T-cell (primary cell): ENCODE data around the gene FBF1. TPM values are rescaled to one million over a fixed set of nuclear protein-coding genes. Genes with fewer than 3 reads are reported as not detected.

ENCODE experiments used
- ATAC-seq, 4 experiments: fragments of 200-7000 bp in 3 of 4; fragments of 150-1000 bp in 1 of 4; cut with Tn5 transposase; replicated peaks in 1 of 4; 1 replicate in 3 of 4; 2 replicates in 1 of 4; pipeline ENCODE4 v1.10.0; 2021; ENCODE audit warnings: moderate library complexity in 3 of 4, mild to moderate bottlenecking in 2 of 4, moderate number of reproducible peaks in 1 of 4
- CTCF ChIA-PET, 2 donors: fragments of 300-600 bp; sonication (Branson Sonifier 250); formaldehyde crosslinking; loops; one replicate each; lab custom pipeline; 2022; ENCODE audit warnings: antibody characterized with exemption in 2 of 2; lab: Charles Lee
- POLR2A ChIA-PET, 2 donors: fragments of 300-600 bp; sonication (Branson Sonifier 250); formaldehyde crosslinking; loops; one replicate each; lab custom pipeline; 2022; ENCODE audit warnings: antibody characterized with exemption in 2 of 2; lab: Charles Lee
- DNase-seq, 35 experiments: peaks; one replicate each; pipeline versions ENCODE4 v3.0.0 to v3.0.0-alpha.2; 2013 to 2023
- H3K27ac ChIP-seq: one replicate; pipeline ENCODE4 v1.5.1; 2013; ENCODE audit warnings: low read length
- H3K27me3 ChIP-seq, 2 experiments: replicated peaks in 1 of 2; 1 replicate in 1 of 2; 2 replicates in 1 of 2; pipeline versions ENCODE4 v1.6.1 to v1.7.0; 2013; ENCODE audit warnings: low read length in 1 of 2, mixed read lengths in 1 of 2; ENCODE audit not compliant: control insufficient read depth in 2 of 2, insufficient read depth in 2 of 2; ENCODE audit errors: extremely low read depth in 1 of 2
- H3K36me3 ChIP-seq, 2 donors: 1 replicate in 1 of 2; 2 replicates in 1 of 2; pipeline versions ENCODE4 v1.6.1 to v1.7.0; 2013; ENCODE audit warnings: low read length in 1 of 2; ENCODE audit not compliant: control insufficient read depth in 2 of 2, insufficient read depth in 1 of 2; ENCODE audit errors: extremely low read depth in 1 of 2
- H3K4me1 ChIP-seq, 2 experiments: 1 replicate in 1 of 2; 2 replicates in 1 of 2; pipeline versions ENCODE4 v1.6.1 to v1.7.0; 2013; ENCODE audit warnings: low read length in 2 of 2, mixed read lengths in 1 of 2; ENCODE audit not compliant: insufficient read depth in 2 of 2, control insufficient read depth in 1 of 2; ENCODE audit errors: extremely low read depth in 1 of 2
- H3K4me3 ChIP-seq, 2 donors: 1 replicate in 1 of 2; 2 replicates in 1 of 2; pipeline versions ENCODE4 v1.5.1 to v1.7.0; 2013; ENCODE audit warnings: mild to moderate bottlenecking in 2 of 2, low read length in 1 of 2, moderate library complexity in 1 of 2; ENCODE audit not compliant: control insufficient read depth in 1 of 2; ENCODE audit errors: extremely low read depth in 1 of 2
- H3K9me3 ChIP-seq: 2 replicates; pipeline ENCODE4 v1.7.0; 2013
- H3K27ac Mint-ChIP-seq, 2 donors: one replicate each; pipeline ENCODE4 v1.8.0; 2020 to 2021; ENCODE audit warnings: mild to moderate bottlenecking in 2 of 2, mixed read lengths in 2 of 2
- H3K27me3 Mint-ChIP-seq, 2 donors: one replicate each; pipeline ENCODE4 v1.8.0; 2021 to 2022; ENCODE audit warnings: mixed read lengths in 2 of 2
- H3K36me3 Mint-ChIP-seq: one replicate; pipeline ENCODE4 v1.8.0; 2021; ENCODE audit warnings: mixed read lengths
- H3K4me1 Mint-ChIP-seq, 3 donors: one replicate each; pipeline ENCODE4 v1.8.0; 2020 to 2022; ENCODE audit warnings: mixed read lengths in 3 of 3, mild to moderate bottlenecking in 1 of 3
- H3K4me3 Mint-ChIP-seq, 3 donors: one replicate each; pipeline ENCODE4 v1.8.0; 2020 to 2022; ENCODE audit warnings: mild to moderate bottlenecking in 3 of 3, mixed read lengths in 3 of 3, moderate library complexity in 3 of 3
- H3K9me3 Mint-ChIP-seq, 3 donors: one replicate each; pipeline ENCODE4 v1.8.0; 2020 to 2022; ENCODE audit warnings: mixed read lengths in 3 of 3
- WGBS: methylation state at CpG from one replicate; pipeline ENCODE4 v1.1.5; 2013; ENCODE audit warnings: missing lambda C conversion rate; ENCODE audit not compliant: insufficient coverage; 5-methylcytosine and 5-hydroxymethylcytosine counted together
- total RNA-seq, 35 experiments: library from RNA in 6 of 35; stranded (reverse) in 6 of 35; fragments of 120-200 nt in 1 of 35; gene quantifications; one replicate each; pipeline versions ENCODE4 v1.2.1 to v1.2.4 and lab custom pipeline; 2013 to 2026

FBF1 gene
- total RNA-seq, 5 donors from 2014 or later (not counting 1 experiment from before 2014, with no cell fraction given) = 25.7 to 45.3 (median 41.5) TPM

GRCh38 chr17:75920045-75920560 lies 20.7 kb downstream of the FBF1 start:
- POLR2A ChIA-PET = interaction anchor here (0.6 kb wide), 2 partner anchors 117 to 269 kb away, joined by 3 to 4 read pairs; no protein-coding TSS in a partner anchor
- Mint-ChIP-seq H3K4me3 (no peak overlapping the region), H3K9me3 (no peaks in the 10 kb centered on the region), H3K4me1 (peaks cover 0 to 4% (median 3%) of the 10 kb centered on the region in 3 donors), H3K27ac (no peak overlapping the region), H3K36me3 (peaks cover 4% of the 10 kb centered on the region), H3K27me3 (no peaks in the 10 kb centered on the region)
- CTCF ChIA-PET = interaction anchor here in 1 of 2 donors (0.7 kb wide), 1 partner anchor 1517 kb away, joined by 4 read pairs; no protein-coding TSS in a partner anchor
- Histone ChIP-seq H3K4me3 (no peak overlapping the region), H3K36me3 (peaks cover 0 to 13% of the 10 kb centered on the region in 2 donors), H3K27me3 (no peaks in the 10 kb centered on the region), H3K27ac (no peak overlapping the region), H3K9me3 (no peaks in the 10 kb centered on the region), H3K4me1 (peaks cover 0 to 7% of the 10 kb centered on the region in 2 experiments)
- ATAC-seq (no peak), DNase-seq (no peak)
- 94% methylated on average over 9 of the region's 11 CpGs for WGBS

GRCh38 chr17:75919611-75920010 lies 21.2 kb downstream of the FBF1 start:
- H3K27ac ChIP-seq = no peak overlapping the region
- no peaks in the 10 kb centered on the region for H3K27me3 Mint-ChIP-seq
- POLR2A ChIA-PET = interaction anchor here in 1 of 2 donors (0.6 kb wide), 1 partner anchor 116 kb away, joined by 3 read pairs; no protein-coding TSS in a partner anchor
- H3K9me3 ChIP-seq = no peaks in the 10 kb centered on the region
- no peak overlapping the region for H3K4me3 Mint-ChIP-seq
- 97% methylated on average over 22 of the region's 22 CpGs for WGBS
- ATAC-seq = no peak
- H3K4me3 ChIP-seq = no peak overlapping the region
- CTCF ChIA-PET = no interaction called here
- no peaks in the 10 kb centered on the region for H3K9me3 Mint-ChIP-seq
- H3K36me3 Mint-ChIP-seq = peaks cover 4% of the 10 kb centered on the region
- DNase-seq = no peak
- peaks cover 0 to 13% of the 10 kb centered on the region in 2 donors for H3K36me3 ChIP-seq
- H3K4me1 Mint-ChIP-seq = peaks cover 0 to 4% (median 3%) of the 10 kb centered on the region in 3 donors
- no peak overlapping the region for H3K27ac Mint-ChIP-seq
- H3K4me1 ChIP-seq = peaks cover 0 to 7% of the 10 kb centered on the region in 2 experiments
- no peaks in the 10 kb centered on the region for H3K27me3 ChIP-seq

- no peak overlapping the region for H3K4me3 ChIP-seq
- ATAC-seq (no peak), DNase-seq (no peak)
- ChIA-PET POLR2A (no interaction called here), CTCF (no interaction called here)
- WGBS = 98% methylated on average over 20 of the region's 31 CpGs
- peaks cover 0 to 7% of the 10 kb centered on the region in 2 donors for H3K36me3 ChIP-seq
- H3K27me3 ChIP-seq = no peaks in the 10 kb centered on the region
- H3K4me1 ChIP-seq = peaks cover 0 to 7% of the 10 kb centered on the region in 2 experiments
- peaks cover 8% of the 10 kb centered on the region for H3K36me3 Mint-ChIP-seq
- H3K27ac Mint-ChIP-seq = no peak overlapping the region
- no peaks in the 10 kb centered on the region for H3K9me3 ChIP-seq
- peaks cover 0 to 4% (median 3%) of the 10 kb centered on the region in 3 donors for H3K4me1 Mint-ChIP-seq
- no peaks in the 10 kb centered on the region for H3K27me3 Mint-ChIP-seq
- no peak overlapping the region for H3K27ac ChIP-seq
- H3K9me3 Mint-ChIP-seq = no peaks in the 10 kb centered on the region
- no peak overlapping the region for H3K4me3 Mint-ChIP-seq
Measured at GRCh38 chr17:75917917-75918445, 22.9 kb downstream of the FBF1 start.

- no peaks in the 10 kb centered on the region for H3K9me3 ChIP-seq
- H3K4me1 Mint-ChIP-seq = peaks cover 0 to 4% (median 3%) of the 10 kb centered on the region in 3 donors
- ATAC-seq (peak in 1 of 4 experiments; percentile 16), DNase-seq (no peak)
- ChIA-PET CTCF (interaction anchor here in 1 of 2 donors (1.1 kb wide), 1 partner anchor 12 kb away, joined by 5 read pairs; the partner anchor contains the start of gene MRPL38), POLR2A (no interaction called here)
- no peaks in the 10 kb centered on the region for H3K27me3 ChIP-seq
- no peaks in the 10 kb centered on the region for H3K27me3 Mint-ChIP-seq
- peaks cover 8% of the 10 kb centered on the region for H3K36me3 Mint-ChIP-seq
- WGBS = 84% methylated on average over 19 of the region's 23 CpGs
- H3K27ac Mint-ChIP-seq = peak overlapping the region in 1 of 2 donors; percentile 45
- no peaks in the 10 kb centered on the region for H3K9me3 Mint-ChIP-seq
- no peak overlapping the region for H3K27ac ChIP-seq
- H3K4me3 ChIP-seq = no peak overlapping the region
- H3K36me3 ChIP-seq = peaks cover 0 to 9% of the 10 kb centered on the region in 2 donors
- no peak overlapping the region for H3K4me3 Mint-ChIP-seq
- H3K4me1 ChIP-seq = peaks cover 0 to 7% of the 10 kb centered on the region in 2 experiments
Measured at GRCh38 chr17:75917141-75917916, 23.5 kb downstream of the FBF1 start.

- no peak for DNase-seq
- H3K36me3 Mint-ChIP-seq = peaks cover 8% of the 10 kb centered on the region
- H3K4me3 ChIP-seq = no peak overlapping the region
- H3K9me3 ChIP-seq = no peaks in the 10 kb centered on the region
- peaks cover 0 to 7% of the 10 kb centered on the region in 2 experiments for H3K4me1 ChIP-seq
- H3K27ac Mint-ChIP-seq = no peak overlapping the region
- peaks cover 0 to 13% of the 10 kb centered on the region in 2 donors for H3K36me3 ChIP-seq
- H3K9me3 Mint-ChIP-seq = no peaks in the 10 kb centered on the region
- no peaks in the 10 kb centered on the region for H3K27me3 ChIP-seq
- ATAC-seq = no peak
- H3K4me3 Mint-ChIP-seq = no peak overlapping the region
- no peaks in the 10 kb centered on the region for H3K27me3 Mint-ChIP-seq
- WGBS = 89% methylated on average over 5 of the region's 8 CpGs
- H3K27ac ChIP-seq = no peak overlapping the region
- POLR2A ChIA-PET = no interaction called here
- CTCF ChIA-PET = interaction anchor here in 1 of 2 donors (0.9 kb wide), 1 partner anchor 412 kb away, joined by 3 read pairs; no protein-coding TSS in a partner anchor
- peaks cover 0 to 4% (median 3%) of the 10 kb centered on the region in 3 donors for H3K4me1 Mint-ChIP-seq
Measured at GRCh38 chr17:75915268-75915667, 25.6 kb downstream of the FBF1 start.

GRCh38 chr17:75914643-75915267 lies 26.1 kb downstream of the FBF1 start:
- peaks cover 8% of the 10 kb centered on the region for H3K36me3 Mint-ChIP-seq
- Histone ChIP-seq H3K36me3 (peaks cover 0 to 11% of the 10 kb centered on the region in 2 donors), H3K27me3 (no peaks in the 10 kb centered on the region), H3K27ac (no peak overlapping the region), H3K4me3 (no peak overlapping the region), H3K4me1 (peaks cover 0 to 7% of the 10 kb centered on the region in 2 experiments), H3K9me3 (no peaks in the 10 kb centered on the region)
- no peak overlapping the region for H3K27ac Mint-ChIP-seq
- no peaks in the 10 kb centered on the region for H3K9me3 Mint-ChIP-seq
- H3K4me3 Mint-ChIP-seq = no peak overlapping the region
- peaks cover 0 to 6% (median 5%) of the 10 kb centered on the region in 3 donors for H3K4me1 Mint-ChIP-seq
- 95% methylated on average over 34 of the region's 34 CpGs for WGBS
- ChIA-PET CTCF (no interaction called here), POLR2A (no interaction called here)
- no peak for ATAC-seq
- DNase-seq = no peak
- no peaks in the 10 kb centered on the region for H3K27me3 Mint-ChIP-seq
